ENCODE measurements around the gene TMIGD2. TPM values are rescaled to one million over a fixed set of nuclear protein-coding genes. Genes with fewer than 3 reads are reported as not detected.
"Not testable (repeated sequence)": the region's sequence is repeated elsewhere in the genome, so short reads cannot be mapped to it uniquely, and the experiment has no call there.

The TMIGD2 gene
- total RNA-seq, 4 donors from 2014 or later = not detected

DNA sequence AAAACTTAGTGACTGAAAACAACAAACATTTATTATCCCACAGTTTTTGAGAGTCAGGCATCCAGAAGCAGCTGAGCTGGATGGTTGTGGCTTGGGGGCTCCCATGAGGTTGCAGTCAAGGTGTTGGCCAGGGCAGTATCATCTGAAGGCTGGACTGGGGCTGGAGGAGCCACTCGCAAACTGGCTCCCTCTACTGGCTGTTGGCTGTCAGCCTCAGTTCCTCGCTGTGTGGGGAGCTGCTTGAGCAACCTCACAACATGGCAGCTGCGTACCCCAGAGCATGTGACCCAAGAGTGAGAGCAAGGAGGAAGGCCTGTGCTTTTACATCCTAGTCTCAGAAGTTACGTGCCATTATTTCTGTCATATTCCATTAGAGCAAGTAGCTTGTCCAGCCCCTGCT, 45.6 kb downstream of the TMIGD2 start:
- no peak for TF ChIP-seq POLR2AphosphoS5 (IDR thresholded peaks at IDR 0.05)
- TF ChIP-seq EP300 (IDR thresholded peaks at IDR 0.05) = no peak
- TF ChIP-seq, protein P1, sequence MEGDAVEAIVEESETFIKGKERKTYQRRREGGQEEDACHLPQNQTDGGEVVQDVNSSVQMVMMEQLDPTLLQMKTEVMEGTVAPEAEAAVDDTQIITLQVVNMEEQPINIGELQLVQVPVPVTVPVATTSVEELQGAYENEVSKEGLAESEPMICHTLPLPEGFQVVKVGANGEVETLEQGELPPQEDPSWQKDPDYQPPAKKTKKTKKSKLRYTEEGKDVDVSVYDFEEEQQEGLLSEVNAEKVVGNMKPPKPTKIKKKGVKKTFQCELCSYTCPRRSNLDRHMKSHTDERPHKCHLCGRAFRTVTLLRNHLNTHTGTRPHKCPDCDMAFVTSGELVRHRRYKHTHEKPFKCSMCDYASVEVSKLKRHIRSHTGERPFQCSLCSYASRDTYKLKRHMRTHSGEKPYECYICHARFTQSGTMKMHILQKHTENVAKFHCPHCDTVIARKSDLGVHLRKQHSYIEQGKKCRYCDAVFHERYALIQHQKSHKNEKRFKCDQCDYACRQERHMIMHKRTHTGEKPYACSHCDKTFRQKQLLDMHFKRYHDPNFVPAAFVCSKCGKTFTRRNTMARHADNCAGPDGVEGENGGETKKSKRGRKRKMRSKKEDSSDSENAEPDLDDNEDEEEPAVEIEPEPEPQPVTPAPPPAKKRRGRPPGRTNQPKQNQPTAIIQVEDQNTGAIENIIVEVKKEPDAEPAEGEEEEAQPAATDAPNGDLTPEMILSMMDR (IDR thresholded peaks at IDR 0.05) = no peak
- no peak for TF ChIP-seq POLR2A (IDR thresholded peaks at IDR 0.05)
- 90% methylated on average over 4 of the region's 4 CpGs for WGBS
- Histone ChIP-seq H3K9me3 (no peaks in the 10 kb centered on the region), H3K4me1 (no peaks in the 10 kb centered on the region), H3K36me3 (peaks cover 99% of the 10 kb centered on the region), H3K27me3 (no peaks in the 10 kb centered on the region), H3K4me3 (no peak overlapping the region), H3K27ac (no peak overlapping the region)
- DNase-seq (ENCODE audit: low spot score in 2 of 2) = no peak

DNA sequence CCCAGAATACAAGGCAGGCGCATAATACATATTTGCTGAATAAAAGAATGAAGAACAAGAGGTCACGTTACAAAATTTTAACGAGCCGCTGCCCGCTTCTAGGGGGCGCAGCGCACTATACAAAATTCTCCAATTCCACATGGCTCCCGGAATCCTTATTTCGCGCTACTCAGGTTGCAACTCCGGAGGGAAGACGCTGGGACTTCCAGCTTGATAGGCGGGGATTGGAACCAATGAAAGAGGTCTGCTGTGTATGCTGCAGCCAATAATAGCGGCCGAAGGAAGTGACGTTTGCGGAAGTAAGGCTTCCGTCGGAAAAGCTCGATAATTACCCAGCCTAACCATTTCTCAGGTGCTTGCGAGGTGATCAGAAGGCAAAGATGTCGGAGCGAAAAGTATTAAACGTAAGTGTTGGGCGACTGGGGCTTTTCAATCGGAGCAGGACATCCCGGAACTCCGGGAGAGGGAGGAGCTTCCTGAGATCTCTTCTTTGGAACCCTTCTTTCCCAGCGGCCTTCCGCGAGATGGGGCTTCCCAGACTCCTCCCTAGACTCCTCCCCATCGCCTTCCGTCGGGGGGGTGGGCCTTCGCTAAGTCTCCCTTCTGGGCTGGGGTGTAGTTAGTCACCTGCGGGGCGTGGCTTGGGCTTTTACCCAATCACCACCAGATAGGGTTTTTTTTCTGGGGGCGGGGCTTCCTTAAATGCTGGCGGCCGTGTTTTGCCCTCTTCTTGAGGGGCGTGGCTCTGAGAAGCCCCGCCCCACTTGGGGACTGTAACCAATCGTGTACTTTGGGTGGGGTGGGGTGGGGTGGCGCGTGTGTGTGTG, 55.2 kb downstream of the TMIGD2 start, which contains the start of gene YJU2:
YJU2 (plus strand) TSS at position 314 of the 827 bp plus-strand sequence; CDS start at position 381, 67 bp downstream.
- peak within 1 kb of the TSS; percentile 98 for H3K27ac ChIP-seq
- TF ChIP-seq, protein P1 (IDR thresholded peaks at IDR 0.05) = peak in 1 of 2 donors; percentile 28
- TF ChIP-seq POLR2AphosphoS5 (IDR thresholded peaks at IDR 0.05) (peak; percentile 11 to 94 (median 94)), EP300 (IDR thresholded peaks at IDR 0.05) (no peak), POLR2A (IDR thresholded peaks at IDR 0.05) (peak in 1 of 2 donors; percentile 30)
- no peaks in the 10 kb centered on the region for H3K27me3 ChIP-seq
- peak; percentile 99 for DNase-seq (ENCODE audit: low spot score in 2 of 2)
- WGBS = 0% methylated on average over 40 of the region's 45 CpGs
- peak within 1 kb of the TSS; percentile 72 for H3K4me3 ChIP-seq
- H3K9me3 ChIP-seq = no peaks in the 10 kb centered on the region
- H3K36me3 ChIP-seq = peaks cover 34% of the 10 kb centered on the region
- H3K4me1 ChIP-seq = peaks cover 13% of the 10 kb centered on the region

DNA sequence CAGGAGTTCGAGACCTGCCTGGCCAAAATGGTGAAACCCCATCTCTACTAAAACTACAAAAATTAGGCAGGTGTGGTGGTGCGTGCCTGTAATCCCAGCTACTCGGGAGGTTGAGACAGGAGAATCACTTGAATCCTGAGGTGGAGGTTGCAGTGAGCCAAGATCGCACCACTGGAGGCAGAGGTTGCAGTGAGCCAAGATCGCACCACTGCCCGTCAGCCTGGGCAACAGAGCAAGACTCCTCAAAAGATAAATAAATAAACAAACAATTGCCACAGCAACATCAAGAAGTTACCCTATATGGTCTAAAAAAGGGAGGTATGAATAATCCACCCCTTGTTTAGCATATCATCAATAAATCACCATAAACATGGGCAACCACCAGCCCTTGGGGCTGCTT, 56.3 kb downstream of the TMIGD2 start:
- 94% methylated on average over 6 of the region's 6 CpGs for WGBS
- peaks cover 13% of the 10 kb centered on the region for H3K4me1 ChIP-seq
- not testable (repeated sequence) for H3K4me3 ChIP-seq; DNase-seq (ENCODE audit: low spot score in 2 of 2); H3K27me3 ChIP-seq; H3K9me3 ChIP-seq; H3K27ac ChIP-seq
- H3K36me3 ChIP-seq = peaks cover 24% of the 10 kb centered on the region

Other genes starting within 250 kb of the TMIGD2 start
- 10 to 100 TPM; 60.3 to 94.2 (median 77.4) TPM for gene ZBTB7A, start 235.5 kb downstream of the TMIGD2 start, total RNA-seq
- 100 to 1,000 TPM in 1 of 4 donors, 10 to 100 TPM in 3; 88.0 to 103 (median 95.0) TPM for gene MAP2K2, start 178.3 kb downstream of the TMIGD2 start, total RNA-seq
- gene CREB3L3, start 148.8 kb downstream of the TMIGD2 start, total RNA-seq = under 1 TPM in 1 of 4 donors, not detected in 3; 0.64 TPM
- gene SIRT6, start 119.8 kb downstream of the TMIGD2 start, total RNA-seq = 10 to 100 TPM; 28.1 to 45.7 (median 31.8) TPM
- gene ANKRD24, start 119.7 kb downstream of the TMIGD2 start, total RNA-seq = under 1 TPM; 0.44 to 0.87 (median 0.54) TPM
- gene EBI3, start 72.9 kb downstream of the TMIGD2 start, total RNA-seq = under 1 TPM in 3 of 4 donors, not detected in 1; 0.57 to 0.89 (median 0.57) TPM
- 10 to 100 TPM; 23.3 to 34.3 (median 26.9) TPM for gene YJU2, start 55.3 kb downstream of the TMIGD2 start, total RNA-seq
- not detected for gene SHD, start 23.1 kb downstream of the TMIGD2 start, total RNA-seq
- gene FSD1, start 2.2 kb upstream of the TMIGD2 start, total RNA-seq = not detected
- gene STAP2, start 36.4 kb upstream of the TMIGD2 start, total RNA-seq = 10 to 100 TPM; 67.0 to 93.1 (median 87.2) TPM
- gene MPND, start 41.2 kb upstream of the TMIGD2 start, total RNA-seq = 1 to 10 TPM; 6.5 to 9.5 (median 8.9) TPM
- gene SH3GL1, start 98.2 kb upstream of the TMIGD2 start, total RNA-seq = 100 to 1,000 TPM in 1 of 4 donors, 10 to 100 TPM in 3; 67.0 to 103 (median 81.0) TPM
- 10 to 100 TPM in 2 of 4 donors, 1 to 10 TPM in 2; 8.5 to 20.4 (median 11.4) TPM for gene CHAF1A, start 100.3 kb upstream of the TMIGD2 start, total RNA-seq
- 100 to 1,000 TPM; 108 to 257 (median 167) TPM for gene UBXN6, start 155.4 kb upstream of the TMIGD2 start, total RNA-seq
- gene HDGFL2, start 169.9 kb upstream of the TMIGD2 start, total RNA-seq = 10 to 100 TPM; 23.0 to 27.4 (median 23.4) TPM
- gene PLIN4, start 216.1 kb upstream of the TMIGD2 start, total RNA-seq = 10 to 100 TPM; 12.4 to 38.3 (median 19.3) TPM
- gene PLIN5, start 232.8 kb upstream of the TMIGD2 start, total RNA-seq = 10 to 100 TPM in 1 of 4 donors, 1 to 10 TPM in 3; 1.8 to 16.4 (median 5.6) TPM
- gene LRG1, start 237.6 kb upstream of the TMIGD2 start, total RNA-seq = 1 to 10 TPM; 4.5 to 8.0 (median 6.3) TPM

Data from suprapubic skin (tissue), 4 donors.